GM12892 (cell line): ENCODE measurements around the gene UTP14A.

Experiments
- POLR2AphosphoS5 ChIP-seq: IDR thresholded peaks from 2 replicates; pipeline ENCODE4 v1.6.1; 2011; ENCODE audit warnings: low read depth, low read length, control low read depth
- TAF1 ChIP-seq: IDR thresholded peaks from 2 replicates; pipeline ENCODE4 v1.6.1; 2011; ENCODE audit warnings: low read depth, mild to moderate bottlenecking, control low read depth, low read length, borderline replicate concordance

DNA sequence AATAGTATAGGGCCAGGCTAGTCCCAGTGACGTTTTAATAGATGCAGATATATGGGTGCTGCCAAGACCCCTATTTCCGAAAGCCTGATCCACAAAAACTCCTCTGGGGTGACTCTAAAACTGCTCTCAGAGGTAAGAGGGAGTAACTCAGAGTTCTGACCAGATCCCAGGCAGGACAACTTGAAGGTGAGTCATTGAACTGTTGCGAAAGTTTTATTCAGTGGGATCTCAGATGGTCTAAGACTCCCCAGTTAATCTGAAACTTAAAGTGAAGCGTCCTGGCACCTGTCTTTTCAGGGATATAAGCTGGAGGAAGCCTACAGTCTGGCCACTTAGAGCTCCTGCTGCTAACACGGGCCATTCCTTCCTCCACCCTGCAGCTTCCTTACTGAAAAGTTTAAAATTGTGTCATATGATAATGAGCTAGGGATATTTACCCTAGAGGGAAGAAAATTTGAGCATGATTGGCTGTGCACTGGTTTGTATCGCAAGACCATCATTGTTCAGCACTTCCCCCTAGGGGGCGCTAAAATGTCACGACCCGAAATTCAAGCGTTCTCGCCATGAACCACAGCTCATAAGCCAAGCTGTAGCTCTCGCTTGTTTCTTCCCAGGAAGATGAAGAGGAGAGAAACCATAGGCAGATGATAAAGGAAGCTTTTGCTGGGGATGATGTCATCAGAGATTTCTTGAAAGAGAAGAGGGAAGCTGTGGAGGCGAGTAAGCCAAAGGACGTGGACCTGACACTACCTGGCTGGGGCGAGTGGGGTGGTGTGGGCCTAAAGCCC, 19.5 kb downstream of the UTP14A start:
- TF ChIP-seq TAF1 = no peak
- TF ChIP-seq POLR2AphosphoS5 = no peak
